ENCODE data around the gene CRK.

DNA sequence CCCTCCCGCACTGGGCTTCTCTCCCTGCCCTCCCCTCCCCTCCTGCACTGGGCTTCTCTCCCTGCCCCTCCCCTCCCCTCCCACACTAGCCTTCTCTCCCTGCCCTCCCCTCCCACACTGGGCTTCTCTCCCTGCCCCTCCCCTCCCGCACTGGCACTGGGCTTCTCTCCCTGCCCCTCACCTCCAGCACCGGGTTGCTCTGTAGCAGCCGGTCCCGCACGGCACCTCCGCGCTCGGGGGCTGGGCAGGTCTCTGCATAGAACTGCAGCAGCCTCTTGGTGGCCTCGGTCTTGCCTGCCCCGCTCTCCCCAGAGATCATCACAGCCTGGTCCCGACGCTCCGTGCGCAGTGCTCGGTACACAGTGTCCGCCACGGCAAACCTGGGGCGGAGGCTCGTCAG lies 26.6 kb upstream of the CRK start:
- TF ChIP-seq, protein P1, sequence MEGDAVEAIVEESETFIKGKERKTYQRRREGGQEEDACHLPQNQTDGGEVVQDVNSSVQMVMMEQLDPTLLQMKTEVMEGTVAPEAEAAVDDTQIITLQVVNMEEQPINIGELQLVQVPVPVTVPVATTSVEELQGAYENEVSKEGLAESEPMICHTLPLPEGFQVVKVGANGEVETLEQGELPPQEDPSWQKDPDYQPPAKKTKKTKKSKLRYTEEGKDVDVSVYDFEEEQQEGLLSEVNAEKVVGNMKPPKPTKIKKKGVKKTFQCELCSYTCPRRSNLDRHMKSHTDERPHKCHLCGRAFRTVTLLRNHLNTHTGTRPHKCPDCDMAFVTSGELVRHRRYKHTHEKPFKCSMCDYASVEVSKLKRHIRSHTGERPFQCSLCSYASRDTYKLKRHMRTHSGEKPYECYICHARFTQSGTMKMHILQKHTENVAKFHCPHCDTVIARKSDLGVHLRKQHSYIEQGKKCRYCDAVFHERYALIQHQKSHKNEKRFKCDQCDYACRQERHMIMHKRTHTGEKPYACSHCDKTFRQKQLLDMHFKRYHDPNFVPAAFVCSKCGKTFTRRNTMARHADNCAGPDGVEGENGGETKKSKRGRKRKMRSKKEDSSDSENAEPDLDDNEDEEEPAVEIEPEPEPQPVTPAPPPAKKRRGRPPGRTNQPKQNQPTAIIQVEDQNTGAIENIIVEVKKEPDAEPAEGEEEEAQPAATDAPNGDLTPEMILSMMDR (IDR thresholded peaks at IDR 0.05), result no peak
- no peak for TF ChIP-seq EP300 (IDR thresholded peaks at IDR 0.05)
- TF ChIP-seq POLR2A (IDR thresholded peaks at IDR 0.05), result no peak

Measured in tibial nerve (tissue), 4 donors.